Activated CD8-positive, alpha-beta T cell treated with anti-CD3 and anti-CD28 coated beads for 36 hours (primary cell): ENCODE measurements around the gene INTS3. TPM values are rescaled to one million over a fixed set of nuclear protein-coding genes. Genes with fewer than 3 reads are reported as not detected.

ENCODE experiments used
- ATAC-seq: fragments of 200-7000 bp; cut with Tn5 transposase; one replicate; pipeline ENCODE4 v1.10.0; 2021; ENCODE audit warnings: mild to moderate bottlenecking, moderate library complexity
- CTCF ChIA-PET: fragments of 350-600 bp; sonication (Branson Sonifier 250); formaldehyde crosslinking; loops from one replicate; lab custom pipeline; 2021; ENCODE audit warnings: antibody characterized with exemption; lab: Charles Lee
- POLR2A ChIA-PET: fragments of 350-600 bp; sonication (Branson Sonifier 250); formaldehyde crosslinking; loops from one replicate; lab custom pipeline; 2021; ENCODE audit warnings: antibody characterized with exemption; lab: Charles Lee
- DNase-seq: peaks from one replicate; pipeline ENCODE4 v3.0.0-alpha.2; 2020
- H3K27ac Mint-ChIP-seq: one replicate; pipeline ENCODE4 v1.8.0; 2021; ENCODE audit warnings: mild to moderate bottlenecking, mixed read lengths
- H3K27me3 Mint-ChIP-seq: one replicate; pipeline ENCODE4 v1.8.0; 2021; ENCODE audit warnings: mixed read lengths
- H3K36me3 Mint-ChIP-seq: one replicate; pipeline ENCODE4 v1.8.0; 2021; ENCODE audit warnings: low read depth, mixed read lengths
- H3K4me1 Mint-ChIP-seq: one replicate; pipeline ENCODE4 v1.8.0; 2021; ENCODE audit warnings: low read depth, mixed read lengths
- H3K4me3 Mint-ChIP-seq: one replicate; pipeline ENCODE4 v1.8.0; 2021; ENCODE audit warnings: mild to moderate bottlenecking, moderate library complexity, mixed read lengths
- H3K9me3 Mint-ChIP-seq: one replicate; pipeline ENCODE4 v1.8.0; 2021; ENCODE audit warnings: mixed read lengths
- CTCF ChIP-seq: fragments of 200-600 bp; IDR thresholded peaks from one replicate; pipeline ENCODE4 v1.8.0; 2022; ENCODE audit warnings: antibody characterized with exemption, mild to moderate bottlenecking
- intact Hi-C: fragments of 100-400 bp; cut with micrococcal nuclease; formaldehyde crosslinking; loops from one replicate; pipeline ENCODE4 v1.10.0; 2022
- total RNA-seq, 2 experiments: library from RNA; stranded (reverse); gene quantifications; one replicate each; pipeline ENCODE4 v1.2.3, GENCODE V29; 2021

Gene INTS3
- total RNA-seq, 2 experiments from 2014 or later = 45.0 to 45.5 TPM

DNA sequence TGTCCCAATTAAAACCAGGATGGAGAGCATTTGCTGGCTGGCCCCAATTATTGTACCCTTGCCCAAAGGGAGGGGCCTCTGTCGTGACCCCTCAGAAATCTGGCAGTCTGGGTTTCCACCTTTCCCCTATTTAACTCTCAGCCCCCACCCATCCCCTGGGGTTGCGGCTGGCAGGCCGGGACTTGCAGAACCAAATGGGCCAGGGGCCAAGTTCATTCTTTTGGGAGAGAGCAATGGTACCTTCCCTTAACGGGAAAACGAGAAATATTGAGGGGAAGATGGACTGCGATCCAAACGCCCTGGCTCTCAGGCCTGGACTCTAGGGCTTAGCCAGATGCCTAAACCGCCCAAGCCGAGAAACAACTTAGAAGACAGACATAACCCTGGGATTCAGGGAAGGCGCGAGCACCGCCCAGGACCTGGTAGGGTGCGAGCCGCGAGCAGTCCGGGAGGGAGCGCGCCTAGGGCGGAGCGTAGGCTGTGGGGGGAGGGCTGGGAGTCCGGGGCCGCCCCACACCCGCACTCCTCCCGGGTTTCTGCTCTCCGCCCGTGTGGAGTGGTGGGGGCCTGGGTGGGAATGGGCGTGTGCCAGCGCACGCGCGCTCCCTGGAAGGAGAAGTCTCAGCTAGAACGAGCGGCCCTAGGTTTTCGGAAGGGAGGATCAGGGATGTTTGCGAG lies 47.1 kb downstream of the INTS3 start, which contains the start of gene SLC27A3:
SLC27A3 (plus strand) TSS at position 628 of the 678 bp plus-strand sequence. CDS start 91 bp downstream, outside the sequence.
- intact Hi-C loops = no loop called here
- POLR2A ChIA-PET = interaction anchor here (0.6 to 1.7 kb wide), 5 partner anchors 11 to 225 kb away, joined by 3 to 5 read pairs (median 3); no protein-coding TSS in a partner anchor
- no peak for TF ChIP-seq CTCF
- H3K4me3 Mint-ChIP-seq = peak within 1 kb of the TSS; percentile 75
- H3K27ac Mint-ChIP-seq = peak within 1 kb of the TSS; percentile 67
- no peaks in the 10 kb centered on the region for H3K9me3 Mint-ChIP-seq
- H3K36me3 Mint-ChIP-seq = peaks cover 17% of the 10 kb centered on the region
- DNase-seq (no peak), ATAC-seq (peak; percentile 51)
- H3K4me1 Mint-ChIP-seq = peaks cover 32% of the 10 kb centered on the region
- CTCF ChIA-PET = interaction anchor here (0.9 to 2.0 kb wide), 6 partner anchors 12 to 47 kb away, joined by 3 to 5 read pairs (median 3); no protein-coding TSS in a partner anchor
- no peaks in the 10 kb centered on the region for H3K27me3 Mint-ChIP-seq

DNA sequence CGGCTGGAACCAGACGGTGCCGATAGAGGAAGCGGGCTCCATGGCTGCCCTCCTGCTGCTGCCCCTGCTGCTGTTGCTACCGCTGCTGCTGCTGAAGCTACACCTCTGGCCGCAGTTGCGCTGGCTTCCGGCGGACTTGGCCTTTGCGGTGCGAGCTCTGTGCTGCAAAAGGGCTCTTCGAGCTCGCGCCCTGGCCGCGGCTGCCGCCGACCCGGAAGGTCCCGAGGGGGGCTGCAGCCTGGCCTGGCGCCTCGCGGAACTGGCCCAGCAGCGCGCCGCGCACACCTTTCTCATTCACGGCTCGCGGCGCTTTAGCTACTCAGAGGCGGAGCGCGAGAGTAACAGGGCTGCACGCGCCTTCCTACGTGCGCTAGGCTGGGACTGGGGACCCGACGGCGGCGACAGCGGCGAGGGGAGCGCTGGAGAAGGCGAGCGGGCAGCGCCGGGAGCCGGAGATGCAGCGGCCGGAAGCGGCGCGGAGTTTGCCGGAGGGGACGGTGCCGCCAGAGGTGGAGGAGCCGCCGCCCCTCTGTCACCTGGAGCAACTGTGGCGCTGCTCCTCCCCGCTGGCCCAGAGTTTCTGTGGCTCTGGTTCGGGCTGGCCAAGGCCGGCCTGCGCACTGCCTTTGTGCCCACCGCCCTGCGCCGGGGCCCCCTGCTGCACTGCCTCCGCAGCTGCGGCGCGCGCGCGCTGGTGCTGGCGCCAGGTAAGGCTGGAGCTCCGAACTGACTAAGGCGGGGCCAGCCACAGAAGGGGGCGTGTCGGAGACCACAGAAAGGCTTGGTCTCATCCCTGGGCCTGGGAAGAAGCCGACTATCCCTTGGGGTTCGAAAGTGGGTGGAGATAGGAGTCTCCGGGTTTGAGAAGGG lies 47.8 kb downstream of the INTS3 start:
- TF ChIP-seq CTCF = no peak
- peak; percentile 79 for DNase-seq
- H3K27ac Mint-ChIP-seq = peak overlapping the region; percentile 67
- H3K9me3 Mint-ChIP-seq = no peaks in the 10 kb centered on the region
- peak; percentile 70 for ATAC-seq
- intact Hi-C loops = no loop called here
- peak overlapping the region; percentile 75 for H3K4me3 Mint-ChIP-seq
- peaks cover 17% of the 10 kb centered on the region for H3K36me3 Mint-ChIP-seq
- H3K27me3 Mint-ChIP-seq = no peaks in the 10 kb centered on the region
- POLR2A ChIA-PET = interaction anchor here (0.6 to 1.7 kb wide), 7 partner anchors 12 to 224 kb away, joined by 3 to 5 read pairs (median 3); partner anchors contain the start of gene RPS27
- CTCF ChIA-PET = interaction anchor here (0.9 to 2.0 kb wide), 8 partner anchors 11 to 98 kb away, joined by 3 to 5 read pairs (median 4); partner anchors contain the start of gene NPR1
- H3K4me1 Mint-ChIP-seq = peaks cover 32% of the 10 kb centered on the region

DNA sequence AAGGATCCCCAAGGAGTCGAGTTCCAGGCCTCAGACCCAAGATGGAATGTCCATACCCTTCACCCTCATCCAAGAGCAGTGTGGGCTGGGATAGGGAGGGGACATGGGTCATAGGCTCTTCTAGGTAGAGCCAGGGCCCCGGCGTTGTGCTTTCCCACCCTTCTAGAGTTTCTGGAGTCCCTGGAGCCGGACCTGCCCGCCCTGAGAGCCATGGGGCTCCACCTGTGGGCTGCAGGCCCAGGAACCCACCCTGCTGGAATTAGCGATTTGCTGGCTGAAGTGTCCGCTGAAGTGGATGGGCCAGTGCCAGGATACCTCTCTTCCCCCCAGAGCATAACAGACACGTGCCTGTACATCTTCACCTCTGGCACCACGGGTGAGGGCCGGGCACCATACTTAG lies 48.5 kb downstream of the INTS3 start:
- POLR2A ChIA-PET = interaction anchor here (0.7 to 1.0 kb wide), 2 partner anchors 15 to 215 kb away, joined by 3 read pairs; partner anchors contain the start of gene RPS27
- DNase-seq (no peak), ATAC-seq (no peak)
- H3K36me3 Mint-ChIP-seq = peaks cover 14% of the 10 kb centered on the region
- H3K9me3 Mint-ChIP-seq = no peaks in the 10 kb centered on the region
- H3K4me3 Mint-ChIP-seq = peak overlapping the region; percentile 75
- no peak for TF ChIP-seq CTCF
- peak overlapping the region; percentile 25 for H3K27ac Mint-ChIP-seq
- intact Hi-C loops = no loop called here
- CTCF ChIA-PET = interaction anchor here (1.0 to 2.0 kb wide), 4 partner anchors 10 to 99 kb away, joined by 3 to 5 read pairs (median 4); partner anchors contain the start of gene NPR1
- H3K4me1 Mint-ChIP-seq = peaks cover 32% of the 10 kb centered on the region
- H3K27me3 Mint-ChIP-seq = no peaks in the 10 kb centered on the region

GRCh38 chr1:153776845-153777370 lies 49.1 kb downstream of the INTS3 start:
- no peaks in the 10 kb centered on the region for H3K9me3 Mint-ChIP-seq
- no peak for TF ChIP-seq CTCF
- H3K36me3 Mint-ChIP-seq = peaks cover 13% of the 10 kb centered on the region
- ATAC-seq (no peak), DNase-seq (no peak)
- no peaks in the 10 kb centered on the region for H3K27me3 Mint-ChIP-seq
- H3K4me3 Mint-ChIP-seq = peak overlapping the region; percentile 75
- ChIA-PET CTCF (interaction anchor here (1.4 kb wide), 1 partner anchor 12 kb away, joined by 4 read pairs; no protein-coding TSS in a partner anchor), POLR2A (interaction anchor here (0.9 to 1.1 kb wide), 3 partner anchors 21 to 214 kb away, joined by 3 read pairs; partner anchors contain the start of gene RPS27)
- H3K4me1 Mint-ChIP-seq = peaks cover 32% of the 10 kb centered on the region
- H3K27ac Mint-ChIP-seq = no peak overlapping the region
- intact Hi-C loops = no loop called here
